ENCODE results near the gene MYRIP.
"Not testable (repeated sequence)": the region's sequence is repeated elsewhere in the genome, so short reads cannot be mapped to it uniquely, and the experiment has no call there.

The MYRIP gene

DNA sequence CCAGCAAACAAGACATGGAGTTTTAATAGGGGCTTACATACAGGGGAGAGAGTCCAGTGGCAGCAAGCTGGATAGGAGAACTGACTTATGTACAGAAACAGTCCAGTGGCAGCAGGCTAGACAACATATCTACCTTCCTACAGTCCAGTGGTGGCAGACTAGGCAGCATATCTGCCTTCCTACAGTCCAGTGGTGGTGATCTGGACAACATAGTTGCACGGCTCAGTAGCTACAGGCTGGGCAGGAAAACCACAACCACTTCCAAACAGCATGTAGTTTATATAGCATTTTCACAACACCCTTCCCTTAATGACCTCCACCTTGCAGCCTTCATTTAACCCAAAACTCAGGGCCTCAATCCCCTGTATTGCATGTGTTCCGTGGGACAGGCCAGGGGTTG, 318.8 kb downstream of the MYRIP start:
- DNase-seq (ENCODE audit: low read depth in 2 of 2): no peak

DNA sequence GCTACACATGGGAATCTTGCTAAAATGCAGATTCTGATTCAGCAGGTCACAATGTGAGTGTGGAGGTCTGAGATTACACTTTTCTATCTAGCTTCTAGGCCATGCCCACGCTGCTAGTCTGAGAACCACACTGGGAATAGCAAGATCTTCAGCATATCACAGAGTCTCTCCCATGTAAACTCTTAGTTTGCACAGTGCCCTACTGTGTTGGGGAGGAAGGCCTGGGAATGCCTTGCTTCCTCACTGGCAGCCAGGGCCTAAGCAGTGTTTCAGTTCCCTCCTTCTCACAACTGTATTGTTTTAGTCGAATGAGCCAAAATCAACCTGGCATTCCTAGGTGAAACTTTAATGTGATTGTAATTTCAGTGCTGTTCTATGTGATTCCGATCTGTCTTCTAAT, 320.1 kb downstream of the MYRIP start:
- DNase-seq (ENCODE audit: low read depth in 2 of 2): no peak

DNA sequence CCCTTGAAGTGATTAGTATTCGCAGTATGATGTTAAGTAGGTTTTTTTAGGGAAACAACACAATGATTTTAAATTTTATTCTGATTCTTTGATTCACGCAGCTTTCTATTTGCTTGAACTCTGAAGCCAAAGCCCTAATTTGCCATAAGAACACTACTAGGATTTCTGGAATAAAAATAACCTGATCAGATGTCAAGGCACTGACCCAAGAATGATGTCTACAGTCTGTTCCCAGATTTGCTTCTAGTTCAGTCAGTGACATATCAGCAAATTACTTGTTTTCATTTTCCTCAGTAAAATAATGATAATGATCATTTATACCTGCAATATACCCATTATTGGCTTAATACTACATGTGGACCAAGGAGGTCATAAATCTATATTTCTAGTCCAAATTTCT, 320.6 kb downstream of the MYRIP start:
- DNase-seq (ENCODE audit: low read depth in 2 of 2): no peak

DNA sequence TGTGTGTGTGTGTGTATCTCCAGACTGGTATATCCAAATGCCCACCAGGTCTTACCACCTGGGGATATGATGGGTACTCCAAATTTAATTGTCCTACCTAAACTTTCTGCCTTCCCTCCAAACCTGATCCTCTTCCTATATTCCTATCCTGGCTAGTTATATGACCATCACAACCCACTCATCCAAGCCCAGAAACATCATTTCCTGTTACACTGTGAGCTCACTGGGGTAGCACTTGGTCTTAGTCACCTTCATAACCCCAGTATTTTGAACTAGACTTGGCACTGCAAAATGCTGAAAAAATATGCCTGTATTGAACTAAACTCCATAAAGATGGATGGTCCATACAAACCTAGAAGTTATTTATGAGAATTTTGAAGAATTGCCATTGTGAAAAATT, 321.3 kb downstream of the MYRIP start:
- DNase-seq (ENCODE audit: low read depth in 2 of 2): no peak

DNA sequence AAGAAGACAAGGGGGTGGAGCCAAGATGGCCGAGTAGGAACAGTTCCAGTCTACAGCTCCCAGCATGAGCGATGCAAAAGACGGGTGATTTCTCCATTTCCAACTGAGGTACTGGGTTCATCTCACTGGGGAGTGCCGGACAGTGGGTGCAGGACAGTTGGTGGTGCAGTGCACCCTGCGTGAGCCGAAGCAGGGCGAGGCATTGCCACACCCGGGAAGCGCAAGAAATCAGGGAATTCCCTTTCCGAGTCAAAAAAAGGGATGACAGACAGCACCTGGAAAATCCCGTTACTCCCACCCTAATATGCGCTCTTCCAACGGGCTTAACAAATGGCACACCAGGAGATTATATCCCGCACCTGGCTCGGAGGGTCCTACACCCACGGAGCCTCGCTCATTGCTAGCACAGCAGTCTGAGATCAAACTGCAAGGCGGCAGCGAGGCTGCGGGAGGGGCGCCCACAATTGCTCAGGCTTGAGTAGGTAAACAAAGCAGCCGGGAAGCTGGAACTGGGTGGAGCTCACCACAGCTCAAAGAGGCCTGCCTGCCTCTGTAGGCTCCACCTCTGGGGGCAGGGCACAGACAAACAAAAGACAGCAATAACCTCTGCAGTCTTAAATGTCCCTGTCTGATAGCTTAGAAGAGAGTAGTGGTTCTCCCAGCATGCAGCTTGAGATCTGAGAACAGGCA, 324.6 kb downstream of the MYRIP start:
- DNase-seq (ENCODE audit: low read depth in 2 of 2): not testable (repeated sequence)

DNA sequence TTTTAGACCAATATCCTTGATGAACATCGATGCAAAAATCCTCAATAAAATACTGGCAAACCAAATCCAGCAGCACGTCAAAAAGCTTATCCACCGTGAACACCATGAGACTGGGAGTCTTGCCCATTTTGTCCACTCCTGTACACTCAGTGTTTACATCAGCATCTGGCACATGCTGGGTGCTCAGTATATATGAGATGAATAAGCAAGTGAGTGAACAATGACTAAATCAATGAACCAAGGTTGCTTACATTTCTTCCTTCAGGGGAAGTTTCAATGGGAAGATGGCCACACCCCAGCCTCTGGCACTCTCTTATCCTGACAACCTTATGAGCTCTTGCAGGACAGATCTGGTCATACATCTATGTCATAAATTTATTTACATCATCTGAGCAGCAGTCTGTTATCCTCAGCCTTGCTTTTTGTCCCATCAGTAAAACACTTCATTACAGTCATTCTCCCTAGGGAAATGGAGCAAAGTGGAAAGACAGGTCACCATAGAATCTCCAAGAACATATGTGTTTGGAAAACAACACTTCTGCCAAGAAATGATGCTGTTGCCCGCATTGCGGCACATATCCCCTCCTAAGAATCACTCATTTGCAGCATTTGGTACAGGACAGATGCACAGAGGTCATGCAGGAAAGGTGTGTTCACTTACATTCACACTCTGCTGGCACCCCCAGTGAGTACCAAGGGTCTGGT, 328.3 kb downstream of the MYRIP start:
- DNase-seq (ENCODE audit: low read depth in 2 of 2): no peak

DNA sequence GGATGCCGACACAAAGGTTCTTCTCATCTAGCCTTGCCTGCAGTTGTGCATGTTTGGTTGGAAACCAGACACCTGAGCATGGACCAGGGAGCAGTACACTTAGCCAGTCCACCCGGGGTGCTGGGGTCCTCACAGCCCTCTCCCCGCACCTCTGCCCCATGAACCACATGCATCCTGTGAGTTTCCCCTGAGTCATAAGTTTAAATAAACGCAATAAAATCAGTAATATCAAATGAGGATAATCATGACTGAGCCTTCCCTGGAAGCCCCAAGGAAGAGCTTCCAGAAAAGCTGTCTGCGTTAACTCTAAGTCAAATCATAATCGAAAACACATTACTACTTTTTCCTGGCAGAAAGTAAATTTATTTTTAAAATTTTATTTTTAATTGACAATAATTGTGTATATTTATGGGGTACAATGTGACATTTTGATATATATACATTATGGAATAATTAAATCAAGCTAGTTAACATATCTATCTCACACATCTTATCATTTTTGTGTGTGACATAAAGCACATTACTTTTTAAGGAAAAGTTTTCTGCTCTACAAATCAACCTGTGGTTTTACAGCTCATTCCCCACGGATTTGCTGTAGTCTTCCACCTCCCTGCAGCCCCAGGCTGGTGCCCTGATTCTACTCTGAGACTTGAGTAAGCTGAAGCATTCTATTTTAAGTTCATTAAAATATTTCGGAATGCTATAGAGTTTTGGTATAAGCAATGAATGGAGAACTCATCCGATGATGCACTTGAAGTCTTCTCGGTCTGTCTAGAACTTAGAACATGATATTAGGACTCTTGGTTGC, 334.1 kb downstream of the MYRIP start:
- DNase-seq (ENCODE audit: low read depth in 2 of 2): no peak

DNA sequence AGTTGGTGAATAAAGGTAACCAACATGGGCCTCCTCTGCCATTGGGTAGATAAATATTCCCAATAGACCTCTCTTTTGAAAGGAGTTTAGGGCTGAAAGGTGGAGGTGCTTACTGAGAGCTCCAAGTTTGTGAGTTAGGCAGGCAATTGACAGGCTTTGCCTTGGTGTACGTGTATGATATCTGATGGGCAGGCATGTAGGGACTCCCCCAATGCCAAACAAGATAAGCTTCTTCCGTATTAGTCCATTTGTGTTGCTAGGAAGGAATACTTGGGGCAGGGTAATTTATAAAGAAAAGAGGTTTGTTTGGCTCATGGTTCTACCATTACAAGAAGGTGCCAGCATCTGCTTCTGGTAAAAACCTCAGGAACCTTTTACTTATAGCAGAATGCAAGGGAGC, 339.4 kb downstream of the MYRIP start:
- no peak for DNase-seq (ENCODE audit: low read depth in 2 of 2)

DNA sequence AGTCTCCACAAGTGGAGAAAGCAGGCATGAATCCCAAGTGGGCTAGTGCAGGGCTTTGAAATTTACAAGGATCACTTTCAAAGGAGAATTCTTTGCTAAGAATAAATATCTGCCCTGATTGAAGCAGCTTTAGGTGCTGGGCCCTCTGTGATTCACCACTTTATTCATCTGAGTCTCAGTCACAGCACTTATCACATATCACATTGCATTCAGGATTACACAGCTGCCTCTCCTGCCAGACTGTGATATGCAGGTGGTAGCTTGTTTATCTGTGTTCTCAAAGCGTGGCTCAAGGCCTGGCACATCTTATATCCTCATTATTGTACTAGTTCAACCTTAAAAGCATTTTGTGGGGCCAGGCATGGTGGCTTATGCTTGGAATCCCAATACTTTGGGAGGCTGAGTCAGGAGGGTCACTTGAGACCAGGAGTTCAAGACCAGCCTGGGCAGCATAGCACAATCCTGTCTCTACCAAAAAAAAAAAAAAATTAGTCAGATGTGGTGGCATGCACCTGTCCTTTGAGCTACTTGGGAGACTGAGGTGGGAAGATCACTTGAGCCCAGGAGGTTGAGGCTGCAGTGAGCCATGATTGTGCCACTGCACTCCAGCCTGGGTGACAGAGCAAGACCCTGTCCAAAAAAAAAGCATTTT, 343.2 kb downstream of the MYRIP start:
- no peak for DNase-seq (ENCODE audit: low read depth in 2 of 2)

DNA sequence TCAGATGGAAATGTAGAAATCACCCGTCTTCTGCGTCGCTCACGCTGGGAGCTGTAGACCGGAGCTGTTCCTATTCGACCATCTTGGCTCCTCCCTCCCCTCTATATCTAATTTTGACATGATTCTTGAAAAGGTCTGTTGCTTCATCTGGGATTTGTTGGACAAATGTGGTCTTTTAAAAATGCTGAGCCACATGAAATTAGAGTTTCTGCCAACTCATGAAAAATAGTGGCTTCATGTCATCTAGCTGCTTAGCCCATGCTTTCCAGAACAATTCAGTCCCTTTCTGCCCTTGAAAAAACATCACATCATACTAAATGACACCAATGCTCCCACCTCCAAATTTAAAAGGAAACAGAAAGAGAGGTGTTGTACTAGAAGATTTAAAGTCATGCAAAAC, 351.5 kb downstream of the MYRIP start:
- DNase-seq (ENCODE audit: low read depth in 2 of 2): no peak

DNA sequence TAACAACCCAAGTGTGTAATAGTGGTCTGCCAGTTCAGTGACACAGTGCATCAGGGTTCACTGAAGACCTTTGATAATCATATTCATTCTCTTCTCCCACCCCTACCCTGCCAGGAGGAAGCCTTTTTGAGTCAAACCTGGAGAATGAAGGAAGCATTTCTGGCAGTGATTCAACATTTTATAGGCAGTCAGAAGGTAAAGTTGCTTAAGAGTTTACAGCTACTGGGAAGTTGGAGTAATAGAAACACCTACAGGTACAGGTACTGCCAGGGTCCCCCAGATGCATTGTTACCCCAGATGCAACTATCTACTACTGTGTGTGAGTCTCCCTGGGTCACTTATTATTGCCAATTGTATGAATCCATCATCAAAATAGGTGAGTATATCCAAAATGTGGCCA, 353.2 kb downstream of the MYRIP start:
- no peak for DNase-seq (ENCODE audit: low read depth in 2 of 2)

DNA sequence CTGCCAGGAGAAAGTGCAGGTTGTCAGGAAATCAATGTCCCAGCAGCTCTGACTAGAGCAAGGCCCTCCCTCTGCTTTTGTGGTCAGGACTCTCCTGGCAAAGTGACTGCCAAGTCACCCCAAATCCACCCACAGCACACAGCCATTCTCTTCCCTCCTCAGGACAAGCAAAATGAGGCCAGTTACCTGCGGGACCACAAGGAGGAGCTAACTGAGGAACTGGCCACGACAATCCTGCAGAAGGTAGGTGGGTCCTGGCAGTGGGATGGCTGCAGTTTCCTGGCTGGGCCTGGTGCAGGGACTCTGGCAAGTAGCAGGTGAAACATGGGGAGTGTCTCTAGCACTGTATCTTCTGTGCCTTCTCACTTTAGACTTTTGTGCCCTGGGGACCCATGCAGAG, 357.6 kb downstream of the MYRIP start:
- no peak for DNase-seq (ENCODE audit: low read depth in 2 of 2)

DNA sequence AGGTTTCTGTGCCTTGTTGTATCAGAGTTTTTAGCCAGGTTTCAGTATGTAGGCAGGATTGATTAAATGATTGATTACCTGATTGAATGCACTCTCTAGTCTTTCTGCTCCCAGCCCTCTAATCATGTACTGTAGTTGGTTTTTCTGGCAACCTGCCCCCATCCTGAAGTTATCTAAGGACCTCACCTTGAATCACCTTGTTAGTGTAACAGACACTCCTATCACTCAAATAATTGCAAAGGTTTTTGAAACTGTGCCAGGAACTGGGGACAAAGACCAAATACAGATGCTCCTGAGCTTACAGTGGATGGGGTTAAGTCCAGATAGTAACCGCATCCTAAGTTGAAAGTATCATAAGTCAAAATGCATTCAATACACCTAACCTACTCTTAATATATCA, 358.5 kb downstream of the MYRIP start:
- DNase-seq (ENCODE audit: low read depth in 2 of 2): no peak

DNA sequence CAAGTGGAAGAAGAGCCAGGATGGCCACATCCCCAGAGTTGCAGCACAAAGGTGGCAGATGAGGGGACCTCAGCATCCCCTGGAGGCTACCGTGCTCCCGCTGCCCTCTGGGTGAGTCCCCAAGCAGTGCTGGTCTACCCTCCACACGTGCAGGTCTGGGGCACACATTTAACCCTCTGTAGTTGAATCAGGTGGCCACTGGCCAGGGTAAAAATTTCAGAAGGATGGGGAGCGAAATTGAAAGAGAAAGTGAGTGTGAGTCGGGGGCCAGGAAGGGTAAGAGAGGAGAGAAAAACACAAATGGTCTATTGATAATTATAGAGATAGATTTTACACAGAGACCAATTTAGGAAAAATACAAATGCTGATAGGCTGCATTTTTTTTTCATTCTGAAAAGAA, 360.6 kb downstream of the MYRIP start:
- DNase-seq (ENCODE audit: low read depth in 2 of 2): no peak

DNA sequence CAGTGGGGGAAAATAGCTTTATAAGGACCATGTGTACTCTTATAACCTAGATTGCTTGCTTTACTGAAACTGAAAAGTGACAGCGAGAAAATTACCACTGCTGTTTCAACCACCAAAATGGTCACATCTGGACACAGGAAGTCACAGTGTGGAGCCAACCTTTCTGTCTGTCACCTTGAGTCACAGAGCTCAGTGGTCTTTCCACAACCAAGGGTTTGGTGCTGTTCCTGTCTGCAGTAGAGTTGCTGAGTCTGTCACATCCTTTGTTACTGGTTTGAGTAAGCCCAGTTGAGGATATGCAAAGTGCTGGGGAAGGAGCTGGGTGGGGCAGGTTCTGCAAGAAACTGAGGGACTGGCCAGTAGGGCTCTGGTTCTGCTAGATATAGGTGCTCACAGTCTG, 361.0 kb downstream of the MYRIP start:
- DNase-seq (ENCODE audit: low read depth in 2 of 2): no peak

DNA sequence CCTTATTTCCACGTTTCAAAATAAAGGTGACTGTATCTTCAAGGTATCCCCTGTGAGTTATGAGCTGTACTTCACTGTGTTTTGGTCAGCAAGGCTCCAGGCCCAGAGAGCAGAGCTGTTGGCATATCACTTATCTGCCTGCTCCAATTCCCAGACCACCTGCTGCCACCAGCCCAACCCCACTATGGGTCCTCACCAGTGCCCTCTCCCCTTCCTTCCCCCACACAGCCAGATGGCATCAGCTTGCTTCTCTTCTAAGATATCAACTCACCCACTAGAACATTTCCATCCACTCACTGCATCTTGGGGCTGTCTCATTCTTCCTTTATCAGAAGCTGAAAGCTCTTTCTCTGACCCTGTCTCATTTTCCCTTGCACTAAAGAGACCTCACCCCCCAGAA, 363.2 kb downstream of the MYRIP start:
- DNase-seq (ENCODE audit: low read depth in 2 of 2): no peak

DNA sequence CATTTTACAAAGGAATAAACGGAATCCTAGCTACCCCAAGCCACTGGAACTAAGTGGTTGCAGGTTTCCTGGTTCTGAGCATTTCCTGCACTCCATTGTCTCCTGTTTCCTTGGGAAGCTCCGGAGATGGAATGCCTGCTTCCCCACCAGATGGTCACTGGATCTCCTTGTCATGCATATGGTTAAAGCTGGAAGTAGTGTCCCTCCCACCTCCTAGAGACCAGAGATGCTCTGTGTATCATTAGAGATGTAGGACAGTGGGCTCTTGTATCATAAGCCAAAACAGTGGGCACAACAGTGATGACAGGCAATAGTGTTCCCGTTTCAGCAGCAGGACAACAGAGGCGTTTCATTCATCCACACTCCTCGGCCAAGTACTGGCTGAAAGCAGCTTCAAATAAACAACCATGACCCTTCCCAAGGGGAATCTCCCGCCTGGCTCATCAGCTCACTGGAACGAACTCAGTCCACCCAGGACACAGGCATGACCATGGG, 363.9 kb downstream of the MYRIP start:
- DNase-seq (ENCODE audit: low read depth in 2 of 2): no peak

DNA sequence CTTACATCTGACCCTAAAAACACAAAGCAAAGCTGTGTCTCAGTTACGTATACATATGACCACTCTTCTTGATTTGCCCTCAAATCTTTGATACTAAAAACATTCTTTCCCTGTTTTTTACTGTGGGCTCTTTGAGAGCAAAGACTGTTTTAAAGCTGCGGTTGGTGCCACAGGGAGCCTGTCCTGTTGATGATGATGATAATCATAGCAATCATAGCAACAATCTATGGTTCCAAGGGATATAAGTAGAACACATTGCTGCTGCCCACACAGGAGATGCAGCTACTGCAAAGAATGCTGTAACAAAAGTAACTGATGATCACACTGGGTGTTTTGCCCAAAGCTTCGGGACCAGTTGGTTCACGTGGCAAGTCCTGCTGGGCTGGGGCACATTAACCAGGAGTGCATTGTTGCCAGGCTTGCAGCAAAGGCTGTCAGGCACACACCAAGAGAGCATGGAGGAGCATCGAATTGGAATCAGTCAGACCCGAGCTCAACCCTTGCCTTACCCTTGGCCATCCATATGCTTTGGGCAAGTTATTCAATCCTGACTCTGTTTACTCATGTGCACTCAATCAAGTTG, 368.7 kb downstream of the MYRIP start:
- DNase-seq (ENCODE audit: low read depth in 2 of 2): no peak

DNA sequence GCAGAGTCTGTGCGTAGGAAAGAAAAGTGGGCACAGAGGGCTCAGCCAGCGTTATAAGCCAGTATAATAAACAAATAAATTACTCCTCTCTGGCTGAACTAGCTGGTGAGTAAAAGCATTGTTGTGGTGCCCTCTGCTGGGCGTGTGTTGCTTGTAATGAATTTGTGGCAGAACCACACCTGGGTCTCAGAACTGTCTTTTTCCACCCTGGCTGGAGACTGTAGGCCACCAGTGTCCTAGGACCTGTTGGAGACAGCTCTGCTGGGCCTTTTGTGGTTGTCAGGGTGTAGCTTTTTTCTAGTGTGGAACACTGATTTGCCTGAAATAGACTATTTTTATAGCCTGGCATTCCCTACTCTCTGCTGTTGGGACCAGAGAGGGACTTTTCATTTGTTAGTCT, 369.6 kb downstream of the MYRIP start:
- peak; percentile 21 to 39 for DNase-seq (ENCODE audit: low read depth in 2 of 2)

DNA sequence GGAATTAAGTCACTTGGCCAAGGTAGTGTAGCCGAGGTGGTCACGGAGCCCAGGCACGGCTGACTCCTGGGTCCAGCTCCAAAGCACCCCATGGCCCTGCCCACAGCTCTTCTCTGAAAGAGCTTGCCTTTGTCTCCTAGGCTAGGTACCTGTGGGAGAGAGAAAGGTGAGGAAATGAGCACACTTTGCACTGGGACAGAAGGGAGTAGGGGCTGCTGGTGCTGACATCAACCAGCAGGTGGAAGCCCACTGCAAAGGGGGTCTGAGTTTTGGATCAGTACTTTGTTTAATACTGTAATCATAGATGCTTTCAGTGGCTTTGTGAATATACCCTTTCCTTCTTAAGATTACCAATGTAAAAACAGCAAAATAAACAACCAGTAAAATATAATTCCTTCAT, 371.8 kb downstream of the MYRIP start:
- no peak for DNase-seq (ENCODE audit: low read depth in 2 of 2)

DNA sequence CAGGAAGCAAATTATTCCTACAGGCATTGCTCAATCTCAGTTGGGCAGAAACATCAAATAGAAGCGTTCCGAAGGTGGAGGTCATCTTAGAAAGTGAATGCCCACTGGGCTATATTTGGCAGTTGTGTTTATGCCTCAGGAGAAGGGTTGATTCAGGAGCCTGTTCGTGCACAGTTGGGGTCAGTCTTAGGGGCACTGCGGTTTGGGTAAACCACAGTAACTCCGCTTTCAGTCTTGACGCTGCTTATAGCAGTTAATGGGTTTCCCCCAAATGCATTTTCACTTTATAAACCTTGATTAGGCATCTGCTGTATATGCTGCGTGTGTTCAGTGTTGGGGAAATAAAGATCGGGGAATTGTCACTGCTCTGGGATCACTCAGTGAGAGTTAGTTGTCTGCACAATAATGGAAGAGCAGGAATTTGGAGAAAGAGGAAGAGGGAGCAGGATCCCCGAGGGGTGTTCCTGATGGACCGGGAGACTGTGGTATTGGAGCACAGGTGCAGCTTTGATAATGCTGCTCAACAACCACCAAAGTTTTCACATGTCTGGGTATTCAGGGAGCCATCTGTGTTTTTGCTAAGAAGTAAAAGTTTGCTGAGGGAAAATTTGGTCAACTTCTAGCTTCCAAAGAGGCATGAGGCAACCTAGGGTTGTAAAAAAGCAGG, 375.8 kb downstream of the MYRIP start:
- no peak for DNase-seq (ENCODE audit: low read depth in 2 of 2)

Data from stimulated activated CD8-positive, alpha-beta memory T cell treated with anti-CD3 and anti-CD28 coated beads, Interleukin-2, amount 100 ng/mL, for 48 hours (primary cell).